ENCODE results near the gene FLNA.
A peak's percentile ranks its signal among the peaks of the same experiment; 100 is the strongest.

The FLNA gene

GRCh38 chrX:154333837-154334271, 40.6 kb downstream of the FLNA start:
- DNase-seq: no peak

- no peak for DNase-seq
These were observed 41.3 kb downstream of the FLNA start for GRCh38 chrX:154333116-154333515.

- DNase-seq: no peak
These were observed 41.9 kb downstream of the FLNA start for GRCh38 chrX:154332561-154332960.

GRCh38 chrX:154329294-154329693, 45.1 kb downstream of the FLNA start:
- no peak for DNase-seq

- DNase-seq: no peak
These were observed 45.8 kb downstream of the FLNA start for GRCh38 chrX:154328646-154329045.

GRCh38 chrX:154327038-154327820, 47.2 kb downstream of the FLNA start:
- DNase-seq: no peak

DNA sequence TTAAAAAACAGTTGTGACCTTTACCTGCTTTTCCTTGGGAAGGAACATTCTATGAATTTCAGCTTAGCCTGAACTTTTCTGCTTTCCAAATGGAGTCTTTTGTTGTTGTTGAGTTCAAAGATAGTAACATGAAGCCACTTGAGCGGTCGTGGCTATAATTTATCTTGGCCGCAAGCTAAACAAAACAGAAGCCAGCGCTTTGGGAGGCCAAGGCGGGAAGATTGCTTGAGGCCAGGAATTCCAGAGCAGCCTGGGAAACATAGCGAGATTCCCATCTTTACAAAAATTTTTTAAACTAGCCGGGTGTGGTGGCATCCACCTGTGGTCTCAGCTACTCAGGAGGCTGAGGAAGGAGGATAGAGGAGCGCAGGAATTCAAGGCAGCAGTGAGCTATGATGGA, 48.9 kb downstream of the FLNA start:
- DNase-seq: no peak

GRCh38 chrX:154323537-154323936, 50.9 kb downstream of the FLNA start:
- no peak for DNase-seq

GRCh38 chrX:154322890-154323289, 51.5 kb downstream of the FLNA start:
- no peak for DNase-seq

DNA sequence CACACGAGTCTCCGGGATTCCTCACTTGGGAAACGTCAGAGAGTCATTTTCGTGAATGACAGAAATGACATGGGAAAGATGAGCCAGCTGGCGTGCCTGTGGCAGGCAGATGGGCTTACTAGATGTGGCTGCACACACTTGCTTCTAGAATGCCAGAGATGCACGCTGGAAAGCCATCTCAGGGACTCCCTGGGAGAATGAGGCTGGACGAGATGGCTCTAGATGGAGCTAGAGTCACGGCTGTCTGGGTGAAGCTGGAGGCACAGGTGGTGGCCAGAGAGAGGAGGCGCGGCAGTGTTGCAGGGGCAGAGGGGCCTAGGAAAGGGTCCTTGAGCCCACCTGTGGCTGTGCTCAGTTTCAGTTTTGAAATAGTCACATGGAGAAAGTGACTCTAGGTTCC, 52.8 kb downstream of the FLNA start:
- no peak for DNase-seq

GRCh38 chrX:154321152-154321551, 53.3 kb downstream of the FLNA start:
- no peak for DNase-seq

GRCh38 chrX:154320406-154320805, 54.0 kb downstream of the FLNA start:
- no peak for DNase-seq

GRCh38 chrX:154317391-154317995, 56.9 kb downstream of the FLNA start:
- no peak for DNase-seq

DNA sequence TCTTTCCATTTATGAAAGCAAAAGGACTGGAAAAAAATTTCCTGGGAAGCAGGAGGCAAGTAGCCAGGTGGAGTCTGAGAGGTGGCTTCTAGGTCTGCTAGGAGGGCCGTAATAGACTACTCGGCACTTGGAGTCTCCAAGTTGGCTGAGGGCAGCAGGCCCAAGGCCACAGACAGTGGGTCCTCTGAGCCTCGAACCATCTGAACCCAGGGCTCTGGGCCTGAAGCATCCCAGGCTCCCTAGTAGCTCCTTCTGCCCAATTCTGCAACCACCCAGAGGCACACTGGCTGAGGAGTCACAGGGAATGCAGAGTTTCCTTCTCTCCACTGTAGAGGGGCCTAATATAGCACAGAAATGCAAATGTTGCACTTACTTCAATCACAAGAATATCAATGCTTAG, 59.0 kb downstream of the FLNA start:
- DNase-seq: no peak

DNA sequence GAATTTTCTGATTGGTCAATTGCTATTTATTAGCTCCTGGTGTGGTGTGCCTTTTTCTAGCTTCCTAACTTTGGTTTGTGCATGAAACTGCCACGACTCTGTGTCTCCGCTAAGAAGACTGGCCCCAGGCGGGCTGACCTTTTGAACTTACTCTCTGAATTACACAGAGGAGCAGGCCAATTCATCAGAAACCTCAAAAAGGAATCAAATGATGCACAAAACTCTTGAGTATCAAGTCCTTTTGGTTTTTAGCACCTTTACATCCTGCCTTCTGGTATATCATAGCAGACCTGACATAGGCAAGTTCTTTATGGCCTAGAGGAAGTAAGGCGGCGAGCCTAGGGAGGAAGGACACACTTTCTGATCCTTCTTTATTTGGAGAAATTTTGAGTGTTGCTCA, 61.3 kb downstream of the FLNA start:
- DNase-seq: no peak

DNA sequence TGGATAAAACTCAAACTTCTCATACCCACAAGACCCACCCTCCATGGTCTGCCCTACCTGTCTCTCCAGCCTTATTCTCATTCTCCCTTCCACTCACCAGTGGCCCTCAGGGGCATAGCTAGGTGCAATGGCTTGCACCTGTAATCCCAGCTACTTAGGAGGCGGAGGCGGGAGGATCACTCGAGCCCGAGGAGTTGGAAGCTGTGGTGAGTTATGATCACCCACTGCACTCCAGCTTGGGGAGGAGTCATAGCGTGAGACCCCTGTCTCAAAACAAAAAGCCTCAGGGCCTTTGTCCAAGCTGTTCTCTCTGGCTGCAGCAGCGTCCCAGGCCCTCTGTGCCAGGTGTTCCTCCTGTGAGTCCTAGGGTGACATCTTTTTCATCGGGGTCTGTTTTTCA, 62.3 kb downstream of the FLNA start:
- DNase-seq: no peak

DNA sequence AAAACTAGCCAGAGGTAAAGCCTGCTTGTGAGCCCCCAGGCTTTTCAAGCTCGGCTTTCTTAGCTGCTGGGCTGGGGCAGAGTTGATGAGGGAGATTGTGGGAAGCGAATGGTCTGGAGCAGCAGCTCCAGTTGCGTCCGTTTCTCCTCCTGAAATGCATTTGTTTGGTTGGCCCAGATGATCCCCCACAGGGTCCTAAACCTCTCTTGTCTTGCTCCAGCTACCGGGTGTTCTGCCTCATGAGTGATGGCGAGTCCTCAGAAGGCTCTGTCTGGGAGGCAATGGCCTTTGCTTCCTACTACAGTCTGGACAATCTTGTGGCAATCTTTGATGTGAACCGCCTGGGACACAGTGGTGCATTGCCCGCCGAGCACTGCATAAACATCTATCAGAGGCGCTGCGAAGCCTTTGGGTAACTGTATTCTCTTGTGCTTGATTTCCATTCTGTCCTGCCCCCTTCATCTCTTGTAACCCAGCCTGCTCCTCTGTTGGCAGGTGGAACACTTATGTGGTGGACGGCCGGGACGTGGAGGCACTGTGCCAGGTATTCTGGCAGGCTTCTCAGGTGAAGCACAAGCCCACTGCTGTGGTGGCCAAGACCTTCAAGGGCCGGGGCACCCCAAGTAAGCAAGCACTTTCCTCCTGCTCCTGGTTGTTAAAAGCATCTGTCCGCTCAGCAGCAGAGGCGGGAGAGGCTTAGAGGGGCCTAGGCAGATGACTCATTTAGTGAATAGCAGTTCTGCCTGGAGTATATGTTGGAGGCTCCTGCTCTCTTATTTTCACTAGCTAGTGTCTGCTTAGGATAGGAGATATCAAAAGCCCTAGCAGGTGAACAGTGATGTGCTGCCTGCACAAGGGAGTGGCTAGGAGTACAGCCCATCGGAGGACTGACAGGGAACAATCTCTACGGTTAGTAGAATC, 63.6 kb downstream of the FLNA start:
- DNase-seq: no peak

DNA sequence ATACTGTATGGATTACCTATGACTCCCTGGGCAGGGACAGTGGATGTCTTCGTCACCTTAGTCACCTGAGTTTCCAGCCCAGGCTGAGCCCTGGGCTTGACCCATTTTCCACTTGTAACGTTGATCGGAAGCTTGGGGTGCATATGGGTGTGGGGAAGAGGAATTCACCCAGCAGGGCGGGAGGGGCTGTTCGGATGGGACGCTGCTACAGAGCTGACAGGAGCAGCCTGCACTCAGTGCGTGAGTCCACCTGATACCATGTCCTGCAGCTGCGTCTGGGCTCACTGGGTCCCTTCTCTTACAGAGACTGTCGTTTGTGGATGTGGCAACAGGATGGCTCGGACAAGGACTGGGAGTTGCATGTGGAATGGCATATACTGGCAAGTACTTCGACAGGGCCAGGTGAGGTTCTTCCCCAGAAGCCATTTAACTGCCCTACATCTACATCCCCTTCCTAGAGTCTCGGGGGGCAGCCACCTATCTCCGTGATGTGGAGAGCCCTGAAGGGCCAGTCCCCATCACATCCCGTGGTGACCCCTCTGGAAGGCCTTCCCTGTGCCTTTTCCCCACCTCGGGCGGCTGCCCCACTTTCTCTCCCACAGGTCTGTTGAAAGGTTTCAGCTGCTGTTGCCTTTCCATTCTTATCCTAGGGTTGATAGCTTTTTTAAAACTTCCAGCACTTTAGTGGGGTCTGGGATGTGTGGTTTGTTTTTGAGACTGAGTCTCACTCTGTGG, 65.2 kb downstream of the FLNA start:
- DNase-seq: no peak

DNA sequence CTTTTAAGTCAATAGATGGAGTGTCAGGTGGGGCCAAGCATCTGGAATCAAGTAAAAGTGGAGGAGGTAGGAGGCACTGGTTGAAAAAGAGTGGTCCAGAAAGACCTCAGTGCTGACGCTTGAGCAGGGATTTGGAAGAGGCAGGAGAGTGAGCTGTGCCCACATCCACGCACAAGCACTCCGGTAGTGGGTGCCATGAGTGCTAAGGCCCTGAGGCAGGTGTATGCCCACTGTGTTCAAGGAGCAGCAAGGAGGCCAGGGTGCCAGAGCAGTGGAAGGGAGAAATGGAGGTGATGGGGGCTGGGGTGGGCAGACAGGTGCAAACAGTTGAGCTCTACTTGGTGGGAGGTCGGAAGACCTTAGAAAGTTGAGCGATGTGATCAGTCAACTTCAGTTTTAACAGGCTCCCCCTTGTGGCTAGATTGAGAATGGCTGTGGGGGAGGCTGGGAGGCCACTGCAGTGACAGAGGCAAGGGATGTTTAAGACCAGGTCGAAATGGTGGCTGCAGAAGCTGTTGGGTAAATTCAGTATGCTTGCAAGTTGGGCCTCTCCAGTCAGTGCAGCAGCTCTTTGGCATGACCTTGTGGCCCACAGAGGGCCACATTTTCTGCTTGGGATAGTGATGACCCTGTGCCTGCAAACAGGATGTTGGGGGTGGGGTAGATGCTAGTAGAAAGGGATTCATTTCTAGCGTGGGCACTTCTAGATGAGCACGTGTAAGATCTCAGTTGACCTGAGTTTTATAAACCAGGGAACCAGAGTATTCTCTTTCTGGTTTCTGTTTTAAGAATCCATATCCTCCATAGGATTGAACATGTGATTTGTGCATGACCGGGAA, 66.1 kb downstream of the FLNA start:
- DNase-seq: peak; percentile 78

DNA sequence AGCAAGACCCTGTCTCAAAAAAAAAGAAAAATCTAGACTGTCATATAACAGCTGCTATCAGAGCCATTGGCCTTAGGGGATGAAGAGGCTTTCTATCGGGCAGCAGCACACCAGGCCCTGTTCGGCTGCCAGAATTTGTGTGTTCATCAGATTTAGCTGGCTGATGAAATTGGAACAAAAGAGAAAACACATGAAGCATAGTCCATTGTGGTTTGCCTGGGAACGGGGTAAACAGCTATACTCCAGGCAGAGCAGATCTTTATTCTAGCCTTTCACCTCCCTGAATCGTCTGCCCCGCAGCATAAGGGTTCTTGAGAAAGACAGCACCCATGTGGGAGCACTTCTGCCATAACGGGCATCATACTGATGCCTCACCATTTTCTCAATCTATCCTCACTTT, 67.2 kb downstream of the FLNA start:
- no peak for DNase-seq

DNA sequence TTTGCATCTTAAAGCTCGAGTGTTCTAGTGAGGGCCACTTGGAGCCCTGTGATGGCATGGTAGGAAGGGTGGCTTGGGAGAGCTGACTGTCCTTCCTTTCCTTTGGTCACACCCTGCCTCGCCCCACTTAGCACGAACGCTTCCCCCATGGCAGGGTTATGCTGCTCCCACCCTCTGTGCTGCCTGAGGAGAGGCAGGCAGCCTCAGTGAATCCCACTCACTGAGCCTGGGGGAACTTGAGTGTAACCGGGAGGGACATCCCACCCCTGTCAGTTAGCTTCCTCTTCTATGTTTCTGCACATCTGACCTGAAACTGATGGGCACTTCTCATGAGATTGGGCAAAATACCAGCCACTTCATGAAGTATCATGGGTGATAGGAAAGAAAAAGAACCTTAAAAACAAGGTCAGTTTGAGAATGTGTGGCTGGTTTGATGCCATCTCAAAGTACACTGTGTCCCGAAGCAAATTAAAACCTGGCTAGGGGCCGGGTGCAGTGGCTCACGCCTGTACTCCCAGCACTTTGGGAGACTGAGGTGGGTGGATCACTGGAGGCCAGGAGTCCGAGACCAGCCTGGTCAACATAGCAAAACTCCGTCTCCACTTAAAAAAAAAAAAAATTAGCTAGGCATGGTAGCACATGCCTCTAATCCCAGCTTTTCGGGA, 68.8 kb downstream of the FLNA start:
- DNase-seq: no peak

All from T-helper 9 cell (primary cell).